Activated gamma-delta T cell (primary cell): ENCODE data around the gene CDC45.

ENCODE experiments used
- DNase-seq: peaks from one replicate; lab custom pipeline; 2025; lab: John Stamatoyannopoulos, UW

Gene CDC45

DNA sequence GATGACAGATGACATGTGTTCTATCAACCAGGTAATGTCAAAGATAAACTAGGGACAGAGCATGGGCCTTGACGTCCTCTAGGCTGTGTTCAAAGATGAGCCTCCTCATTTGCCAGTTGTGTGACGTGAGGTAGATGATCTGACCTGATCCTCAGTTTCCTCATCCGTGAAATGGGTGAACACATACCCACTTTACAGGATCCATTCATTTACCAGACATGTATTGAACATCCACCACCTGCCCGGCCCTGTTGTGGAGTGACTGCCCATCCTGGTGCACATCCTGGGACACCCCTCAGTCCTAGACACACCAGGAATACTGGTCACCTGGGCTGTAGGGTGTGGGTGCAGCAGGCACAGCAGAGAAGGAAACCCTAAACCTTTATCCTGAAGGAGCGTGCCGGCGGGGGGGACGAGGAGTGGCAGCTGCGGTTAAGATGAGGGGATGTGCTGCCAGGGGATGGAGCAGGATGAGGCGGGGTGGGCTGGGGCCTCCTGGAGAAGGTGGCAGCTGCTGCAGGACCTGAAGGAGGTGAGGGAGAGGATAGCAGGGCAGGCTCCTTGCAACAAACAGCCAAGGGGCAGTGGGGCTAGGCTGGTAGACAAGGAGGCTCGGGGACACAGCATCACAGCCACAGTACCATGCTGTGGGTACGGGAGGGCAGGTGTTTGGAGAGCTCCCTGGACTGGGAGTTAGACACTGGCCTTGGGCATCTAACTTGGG, 36.1 kb downstream of the CDC45 start:
- no peak for DNase-seq

DNA sequence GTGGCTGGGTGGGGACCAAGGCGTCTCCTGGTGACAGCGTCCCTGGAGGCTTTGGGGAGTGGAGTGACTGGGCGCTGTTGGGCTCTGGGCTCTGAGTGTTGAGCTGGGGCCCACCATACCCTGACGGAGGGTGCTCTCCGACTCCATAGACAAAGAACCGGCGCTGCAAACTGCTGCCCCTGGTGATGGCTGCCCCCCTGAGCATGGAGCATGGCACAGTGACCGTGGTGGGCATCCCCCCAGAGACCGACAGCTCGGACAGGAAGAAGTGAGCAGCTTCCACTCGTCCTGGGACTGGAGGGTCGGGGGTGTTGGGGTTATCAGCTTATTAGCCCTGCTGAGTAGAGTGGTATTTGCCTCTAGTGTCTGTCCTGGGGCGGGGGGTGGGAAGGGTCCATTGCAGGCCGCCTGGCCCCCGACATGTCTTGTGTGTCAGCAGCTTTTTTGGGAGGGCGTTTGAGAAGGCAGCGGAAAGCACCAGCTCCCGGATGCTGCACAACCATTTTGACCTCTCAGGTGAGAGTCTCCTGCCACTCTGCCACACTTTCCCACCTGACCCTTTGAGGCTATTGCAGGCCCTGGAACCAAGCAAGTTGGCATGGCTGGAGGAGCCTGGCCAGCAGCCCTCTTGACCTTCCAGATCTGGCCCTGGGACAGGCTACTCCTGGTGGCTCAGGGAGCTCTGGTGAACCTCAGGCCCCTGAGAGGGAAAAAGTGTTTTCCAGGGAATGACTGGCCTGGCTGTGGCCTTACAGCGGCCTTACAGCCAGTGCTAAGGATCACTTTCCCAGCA, 36.9 kb downstream of the CDC45 start:
- DNase-seq: no peak

DNA sequence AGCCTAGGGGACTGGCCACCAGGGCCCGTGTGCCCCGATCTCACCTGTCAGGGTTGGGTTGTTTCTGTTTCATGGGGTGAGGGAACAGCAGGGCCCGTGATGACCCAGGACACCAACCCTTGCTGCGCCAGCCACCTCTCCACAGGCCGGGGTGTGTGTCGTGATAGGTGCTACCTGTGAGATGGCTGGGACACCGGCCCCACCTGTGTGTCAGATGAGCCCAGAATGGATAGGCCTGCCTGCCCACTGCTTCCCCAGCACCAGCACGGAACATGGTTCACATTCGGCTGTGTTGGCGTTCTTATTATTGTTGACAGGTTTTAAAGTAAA, 37.4 kb downstream of the CDC45 start:
- DNase-seq: no peak

DNA sequence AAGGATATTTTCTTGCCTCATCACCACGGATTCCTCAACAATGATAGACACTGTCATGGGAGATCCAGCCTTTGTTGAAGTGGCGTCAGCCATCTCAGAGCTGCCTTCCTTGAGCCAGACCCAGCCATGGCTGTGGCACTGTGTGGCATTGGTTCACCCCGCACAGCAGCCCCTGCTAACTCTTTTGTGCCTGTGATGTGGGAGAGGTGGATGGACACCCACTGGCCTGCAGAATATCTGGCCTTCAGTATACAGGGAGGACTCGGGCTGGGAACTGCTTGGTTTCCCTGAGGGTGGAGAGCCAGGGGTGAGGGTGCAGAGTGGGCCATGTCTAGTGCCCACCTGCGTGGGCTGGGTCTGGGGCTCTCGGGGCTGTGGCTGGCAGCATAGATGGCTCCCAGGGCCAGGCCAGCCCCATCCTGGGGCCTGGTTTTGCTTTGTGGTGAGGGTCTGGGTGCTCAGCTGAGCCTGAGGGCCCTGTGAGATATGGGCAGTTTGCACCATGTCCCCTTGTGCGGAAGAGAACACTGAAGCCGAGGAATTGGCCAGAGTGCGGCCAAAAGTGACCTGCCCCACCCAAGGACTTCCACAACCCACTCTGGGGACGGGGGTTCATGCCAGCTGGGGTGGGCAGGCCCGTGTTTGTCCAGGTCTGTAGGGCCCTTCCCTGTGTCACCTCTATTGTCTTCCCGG, 38.3 kb downstream of the CDC45 start:
- DNase-seq: no peak

DNA sequence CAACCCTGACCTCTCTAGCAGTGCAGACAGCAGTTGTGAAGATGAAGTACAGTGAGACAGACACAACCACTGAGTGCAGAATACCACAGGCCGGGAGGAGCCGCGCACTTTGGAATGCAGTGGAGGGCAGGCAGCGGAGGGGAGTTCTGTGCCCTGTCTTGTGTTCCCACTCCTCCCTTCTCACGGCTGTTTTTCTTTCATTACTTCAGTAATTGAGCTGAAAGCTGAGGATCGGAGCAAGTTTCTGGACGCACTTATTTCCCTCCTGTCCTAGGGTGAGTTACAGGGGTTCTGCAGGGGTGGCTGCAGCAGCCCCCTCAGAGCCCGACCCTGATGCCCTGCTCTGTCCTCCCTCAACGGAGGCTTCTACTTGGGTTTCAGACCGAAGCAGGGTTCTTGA, 38.9 kb downstream of the CDC45 start:
- no peak for DNase-seq

DNA sequence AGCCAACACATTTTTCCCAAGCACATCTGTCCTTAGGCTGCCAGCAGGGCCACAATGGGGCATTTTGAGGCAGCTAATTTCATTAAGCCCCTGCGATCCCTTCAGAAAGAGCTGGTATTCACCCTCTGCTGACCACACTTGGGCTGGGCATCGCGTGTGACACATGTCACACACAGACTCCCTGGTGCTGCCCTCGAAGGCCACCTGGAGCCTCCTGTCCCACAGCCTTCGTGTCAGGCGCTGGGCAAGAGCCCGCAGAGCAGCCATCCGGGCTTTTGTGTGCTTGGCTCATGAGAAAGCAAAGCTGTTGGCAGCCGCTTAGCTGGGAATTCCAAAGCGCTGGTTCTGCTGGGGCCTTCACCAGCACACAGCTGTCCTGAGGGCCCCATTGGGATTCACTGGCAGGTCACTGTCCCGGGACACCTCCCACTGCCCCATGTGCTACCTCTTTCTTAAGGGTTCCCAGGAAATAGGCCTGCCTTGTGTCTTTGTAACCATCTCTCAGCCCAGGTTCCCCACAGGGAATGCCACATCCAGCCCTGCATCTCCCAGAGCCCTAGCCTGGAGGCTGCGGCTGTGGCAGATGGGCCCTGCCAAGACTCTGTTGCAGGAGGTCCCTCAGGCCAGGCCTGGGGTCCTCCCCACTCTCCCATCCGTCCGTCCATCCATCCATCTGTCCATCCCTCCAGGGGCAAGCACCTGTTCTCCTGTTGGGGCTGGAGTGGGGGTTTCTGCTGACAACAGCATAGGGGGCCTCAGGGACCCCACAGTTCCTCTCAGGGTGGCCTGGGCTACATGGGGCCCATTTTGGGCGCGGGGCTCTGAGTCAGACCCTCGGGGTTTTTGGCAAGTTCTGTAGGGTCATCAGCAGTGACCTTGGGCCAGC, 39.6 kb downstream of the CDC45 start:
- DNase-seq: no peak

DNA sequence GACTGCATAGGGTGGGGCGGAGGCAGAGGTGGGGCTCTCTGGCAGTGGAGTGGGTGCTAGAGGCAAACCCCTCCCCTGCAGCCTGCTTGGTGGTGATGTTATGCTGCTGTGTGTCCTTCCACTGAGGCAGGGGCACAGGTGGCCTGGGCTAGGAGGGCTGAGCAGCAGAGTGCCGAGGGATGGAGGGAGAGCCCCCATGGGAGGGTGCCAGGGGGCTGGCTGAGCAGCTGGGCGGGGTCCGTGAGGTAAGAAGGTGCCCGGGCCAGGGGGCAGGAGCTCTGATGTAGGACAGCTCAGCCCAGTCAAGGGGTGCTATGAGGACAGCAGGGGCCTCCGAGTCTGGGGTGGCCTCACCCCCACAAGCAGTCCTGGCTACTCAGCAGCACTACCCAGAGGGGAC, 40.3 kb downstream of the CDC45 start:
- DNase-seq: no peak

DNA sequence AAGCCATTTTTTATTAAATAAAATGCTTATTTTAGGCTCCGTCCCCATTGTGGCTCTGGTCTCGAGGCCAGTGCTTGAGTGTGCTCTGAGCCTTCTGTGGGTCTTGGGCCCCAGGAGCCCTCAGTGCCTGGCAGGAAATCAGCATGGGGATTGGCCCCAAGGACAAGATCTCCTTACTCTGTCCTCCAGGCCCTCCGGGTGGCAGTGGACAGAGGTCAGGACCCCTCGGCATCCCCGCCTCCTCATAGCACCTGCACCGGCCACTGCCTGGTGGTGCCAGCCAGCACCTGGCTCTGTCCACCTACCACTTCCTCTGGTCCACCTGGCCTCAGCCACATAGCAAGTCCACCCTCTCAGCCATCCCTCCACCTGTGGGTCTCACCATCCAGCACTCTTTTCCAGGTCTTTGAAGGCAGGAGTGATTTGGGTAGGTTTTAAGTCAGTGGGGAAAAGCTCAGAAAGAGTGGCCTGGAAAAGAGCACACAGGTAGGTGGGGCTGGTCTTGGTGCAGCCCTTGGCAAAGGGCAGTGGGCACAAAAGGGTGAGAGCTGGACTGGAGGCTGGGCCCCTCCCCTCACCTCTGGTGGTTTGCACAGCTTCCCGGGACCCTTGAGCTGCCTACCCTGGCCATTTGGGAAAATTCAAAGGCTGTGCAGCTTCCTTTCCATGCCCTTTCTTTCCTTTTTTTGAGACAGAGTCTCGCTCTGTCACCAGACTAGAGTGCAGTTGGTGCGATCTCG, 41.0 kb downstream of the CDC45 start:
- no peak for DNase-seq

DNA sequence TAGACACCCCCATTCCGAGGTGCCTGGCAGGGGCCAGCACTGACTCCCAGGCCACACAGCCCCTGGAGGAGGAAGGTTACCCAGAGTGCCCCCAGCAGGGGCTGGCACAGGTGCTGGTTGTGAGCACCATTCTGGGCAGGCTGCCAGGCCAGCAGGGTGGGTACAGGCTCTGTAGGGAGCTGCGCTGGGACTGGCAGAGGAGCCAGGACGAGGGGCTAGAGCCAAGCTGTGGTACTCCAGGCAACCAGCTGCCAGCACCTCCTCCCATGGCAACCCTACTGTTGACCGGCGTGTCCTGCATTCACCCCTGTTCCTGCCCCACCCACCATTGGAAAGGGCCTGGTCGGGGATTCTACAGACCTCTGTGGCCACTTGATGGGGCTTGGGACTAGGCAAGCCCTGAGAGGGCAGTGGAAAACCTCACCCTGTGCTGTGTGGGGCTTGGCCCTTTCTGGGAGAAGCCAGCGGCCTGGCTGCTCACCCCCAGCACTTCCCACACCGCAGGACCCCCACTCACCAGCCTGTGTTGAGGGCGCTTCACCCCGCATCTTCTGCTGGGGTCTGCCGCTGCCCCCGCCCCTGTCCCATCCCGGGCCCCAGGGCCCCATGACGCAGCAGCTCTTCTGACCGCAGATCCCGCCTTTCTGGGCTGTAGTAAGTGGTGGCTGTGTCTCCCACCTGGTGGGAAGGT, 42.6 kb downstream of the CDC45 start:
- DNase-seq: no peak

DNA sequence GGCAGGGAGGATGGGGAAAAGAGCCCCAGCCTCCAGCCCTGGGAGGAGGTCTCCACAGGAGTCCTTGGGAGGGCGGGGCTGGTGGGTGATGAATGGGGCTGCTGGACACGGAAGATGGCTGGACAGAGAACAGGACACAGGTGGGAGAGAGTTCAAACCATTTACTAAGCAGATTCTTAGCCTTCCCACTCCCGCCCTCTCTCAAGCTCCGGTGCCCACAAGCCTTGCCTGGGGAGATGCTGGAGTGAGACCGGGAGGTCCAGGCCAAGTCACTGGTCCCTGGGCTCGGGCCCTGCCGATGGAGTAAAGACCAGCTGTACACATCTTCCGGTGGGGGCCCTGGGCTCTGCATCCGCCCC, 43.1 kb downstream of the CDC45 start:
- DNase-seq: no peak

DNA sequence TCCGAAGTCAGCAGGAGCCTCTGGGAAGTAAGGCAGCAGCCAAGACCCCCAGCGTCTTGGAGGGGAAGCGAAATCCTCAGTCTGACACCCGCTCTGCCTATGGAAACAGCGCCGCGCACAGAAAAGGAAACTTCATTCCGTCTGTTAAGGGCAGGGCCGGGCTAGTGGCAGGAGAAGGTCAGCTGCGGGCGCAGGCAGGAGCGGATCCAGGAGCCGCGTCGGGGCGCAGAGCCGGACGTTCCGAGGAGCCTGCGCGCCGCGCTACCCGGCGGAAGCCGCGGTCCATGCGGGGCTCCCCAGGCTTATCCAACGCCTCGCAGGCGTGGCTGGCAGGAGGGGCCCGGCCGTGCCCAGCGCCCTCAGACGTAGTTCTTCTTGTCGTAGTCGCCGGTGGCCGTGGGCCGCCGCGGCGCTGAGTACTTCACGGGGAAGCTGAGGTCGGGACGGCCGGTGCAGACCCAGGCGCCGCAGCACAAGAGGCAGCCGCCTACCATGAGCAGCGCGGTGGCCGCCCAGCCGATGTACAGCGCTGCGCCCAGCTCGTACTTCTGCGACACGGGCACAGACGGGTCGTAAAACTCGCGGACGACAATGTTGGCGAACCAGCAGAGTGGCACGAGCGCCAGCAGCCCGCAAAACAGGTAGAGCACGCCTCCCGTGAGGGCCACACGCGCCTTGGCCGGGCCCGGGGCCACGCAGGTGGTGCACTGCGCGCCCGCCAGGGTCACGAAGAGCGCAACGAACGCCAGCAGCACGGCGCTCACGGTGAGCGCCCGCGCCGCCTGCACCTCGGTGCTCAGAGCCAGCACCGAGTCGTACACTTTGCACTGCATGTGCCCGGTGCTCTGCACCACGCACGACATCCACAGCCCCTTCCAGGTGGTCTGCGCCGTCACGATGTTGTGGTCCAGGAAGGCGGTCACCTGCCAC, 43.8 kb downstream of the CDC45 start:
- no peak for DNase-seq

DNA sequence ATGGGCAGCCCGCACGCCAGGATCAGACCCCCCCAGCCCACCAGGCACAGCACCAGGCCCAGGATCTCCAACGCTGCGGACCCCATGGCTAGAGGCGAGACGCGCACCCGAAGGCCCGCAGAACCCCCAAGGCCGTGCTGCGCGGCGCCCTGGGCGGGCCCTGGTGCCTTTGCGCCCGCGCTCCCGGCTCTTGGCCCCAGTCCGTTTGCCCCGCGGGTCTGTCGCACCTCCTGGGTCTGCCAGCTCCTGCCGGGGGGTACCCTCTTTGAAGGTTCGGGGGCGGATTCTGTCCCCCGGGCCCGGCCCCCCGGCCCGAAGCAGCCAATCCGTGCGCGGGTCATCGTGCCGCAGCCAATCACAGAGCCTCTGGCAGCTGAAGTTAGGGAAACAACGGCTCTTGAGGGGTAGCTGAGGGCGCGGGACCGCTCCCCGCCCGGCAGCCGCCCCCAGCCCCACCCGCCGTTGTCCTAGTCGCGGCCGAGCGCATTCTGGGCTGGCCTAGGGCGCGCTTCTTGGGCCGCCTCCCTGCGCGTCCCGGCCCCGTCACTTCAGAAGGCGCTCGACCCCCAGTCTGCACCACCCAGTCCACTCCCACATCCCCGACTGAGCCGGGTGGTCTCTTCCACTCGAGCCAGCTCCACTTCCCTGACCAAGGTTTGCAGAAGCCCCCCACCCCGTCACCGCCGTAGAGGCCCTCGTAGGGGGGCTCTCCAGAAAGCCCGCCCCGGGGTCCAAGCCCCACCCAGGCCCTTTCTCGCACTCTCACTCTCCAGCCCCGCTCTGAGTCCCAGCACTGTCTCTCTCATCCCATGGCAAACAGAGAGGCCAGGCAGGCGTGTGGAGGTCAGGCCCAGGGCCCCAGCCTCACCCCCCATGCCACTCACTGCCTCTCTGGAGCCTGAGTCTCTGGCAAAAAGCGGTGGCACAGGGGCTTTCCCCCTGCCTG, 44.7 kb downstream of the CDC45 start, which contains the start of gene CLDN5:
TSS of gene CLDN5 (minus strand) at position 241 of the 946 bp plus-strand sequence. CDS start at position 86, 155 bp downstream.
- no peak for DNase-seq

DNA sequence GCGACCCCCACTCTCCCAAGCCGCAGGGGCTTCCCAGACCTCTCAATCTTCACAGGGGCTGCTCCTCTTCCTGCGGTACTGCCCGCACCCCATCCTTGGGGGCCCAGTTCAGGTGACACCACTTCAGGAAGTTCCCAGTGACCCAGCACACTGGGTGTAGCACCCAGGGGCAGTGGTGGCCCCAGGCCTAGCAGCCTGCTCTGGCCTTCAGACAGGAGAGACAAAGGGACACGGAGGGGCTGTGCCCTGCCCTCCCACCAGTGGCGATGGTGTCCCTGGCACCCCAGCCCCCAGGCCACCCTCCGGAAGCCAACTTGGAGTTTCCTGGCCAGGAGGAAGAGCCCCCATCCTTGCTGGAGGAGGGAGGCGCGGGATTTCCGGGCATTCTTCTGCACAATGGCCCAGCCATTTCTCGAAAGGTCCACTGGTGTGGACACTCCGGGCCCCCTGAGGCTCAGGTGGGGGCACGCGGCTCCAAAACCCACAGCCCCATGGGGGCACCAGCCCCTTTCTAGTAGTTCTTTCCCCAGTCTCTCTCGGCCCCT, 45.5 kb downstream of the CDC45 start:
- no peak for DNase-seq

DNA sequence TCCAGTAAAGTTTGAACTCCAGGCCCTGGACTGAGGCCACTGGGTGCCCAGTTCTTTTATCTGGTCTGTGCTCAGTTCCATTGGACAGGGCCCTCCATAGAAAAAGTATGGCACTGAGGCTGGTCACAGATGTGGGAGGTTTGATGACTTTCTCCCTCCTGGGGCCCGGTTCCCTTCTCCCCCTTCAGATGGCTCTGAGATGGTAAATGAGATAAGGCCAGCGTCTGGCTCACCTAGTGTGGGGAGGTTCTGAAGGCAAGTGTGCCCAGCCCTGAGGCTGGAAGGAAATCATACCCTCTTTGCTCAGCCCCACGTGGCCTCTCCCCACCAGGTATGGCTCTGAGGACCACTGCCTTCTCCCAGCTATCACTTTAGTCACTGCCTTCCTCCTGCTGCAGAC, 45.9 kb downstream of the CDC45 start:
- no peak for DNase-seq

DNA sequence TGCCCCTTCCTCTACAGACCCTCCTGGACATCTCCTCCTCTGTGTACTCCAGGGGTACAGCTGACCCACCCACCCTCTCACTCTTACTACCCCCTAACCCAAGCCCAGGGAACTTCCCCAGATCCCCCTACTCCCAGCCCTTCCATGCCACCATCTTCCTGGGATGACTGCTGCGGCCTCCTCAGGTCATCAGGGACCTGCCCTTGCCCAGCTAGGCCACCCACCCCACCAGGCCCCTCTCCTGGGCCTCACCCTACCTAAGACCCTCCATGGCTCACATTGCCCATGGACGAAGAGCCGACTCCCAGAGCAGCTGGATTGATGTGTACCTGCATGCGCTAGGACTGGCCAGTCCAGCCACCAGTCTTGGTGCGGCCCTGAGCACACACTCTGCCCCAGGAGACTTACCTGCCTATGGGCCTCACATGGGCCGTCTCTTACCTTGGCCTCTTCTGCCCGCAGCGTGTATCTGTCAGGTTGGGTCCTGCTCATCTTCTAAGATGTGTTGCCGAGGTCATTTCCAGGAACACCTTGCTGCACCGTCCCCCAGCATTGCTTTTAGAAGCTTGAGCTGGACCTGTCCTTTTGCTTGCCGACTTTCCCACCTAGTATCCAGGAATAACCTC, 46.5 kb downstream of the CDC45 start:
- DNase-seq: no peak

DNA sequence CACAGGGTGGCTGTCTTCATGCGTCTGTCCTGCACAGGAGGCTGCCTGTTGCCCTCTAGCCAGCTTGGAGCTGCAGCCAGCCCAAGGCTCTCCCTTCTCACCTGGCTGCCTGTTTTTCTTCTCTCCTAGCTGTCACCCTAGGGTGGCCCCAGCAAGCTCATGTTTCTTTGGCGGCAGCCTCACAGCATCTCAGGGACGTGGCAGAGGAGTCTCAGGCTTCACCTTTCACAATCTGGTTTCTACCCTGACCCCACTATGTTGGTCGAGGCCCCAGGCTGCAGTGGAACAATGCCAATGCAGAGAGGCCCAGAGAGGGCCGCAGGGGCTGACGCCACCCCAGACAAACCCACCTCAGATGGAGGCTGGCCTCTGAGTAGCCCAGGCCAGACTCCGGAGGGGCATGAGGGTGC, 47.0 kb downstream of the CDC45 start:
- no peak for DNase-seq

DNA sequence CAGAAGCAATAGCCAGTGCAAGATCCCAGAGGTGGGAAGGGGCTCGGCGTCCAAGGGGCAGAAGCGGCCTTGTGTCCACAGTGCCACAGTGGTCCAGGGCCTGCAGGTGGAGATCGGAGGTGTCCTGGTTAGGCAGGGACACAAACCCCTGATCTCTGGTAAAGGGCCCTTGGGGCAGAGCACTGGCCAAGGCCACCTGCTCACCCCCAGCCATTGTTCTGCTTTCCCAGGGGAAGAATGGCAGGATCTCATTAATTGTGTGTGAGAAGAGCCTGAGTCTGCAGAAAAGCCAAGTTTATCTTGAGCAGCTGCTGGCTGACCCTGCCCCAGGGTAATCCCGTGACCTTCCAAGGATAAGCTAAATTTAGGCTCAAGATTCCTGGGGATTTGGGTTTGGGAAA, 47.6 kb downstream of the CDC45 start:
- DNase-seq: no peak
